Aorta (tissue), 5 donors: ENCODE results near the gene TRIM13. TPM values are rescaled to one million over a fixed set of nuclear protein-coding genes. Genes with fewer than 3 reads are reported as not detected.

Source experiments
- ATAC-seq: fragments of 200-7000 bp; cut with Tn5 transposase; one replicate; pipeline ENCODE4 v1.9.1; 2022; ENCODE audit warnings: moderate library complexity; ENCODE audit not compliant: low FRiP score
- DNase-seq, 2 donors: peaks; one replicate each; pipeline ENCODE4 v3.0.0-alpha.2; 2020
- H3K27ac ChIP-seq, 2 donors: one replicate each; pipeline ENCODE4 v1.5.1; 2013; ENCODE audit warnings: low read length in 2 of 2, mild to moderate bottlenecking in 2 of 2, moderate library complexity in 2 of 2, control low read depth in 1 of 2, inconsistent platforms in 1 of 2, low read depth in 1 of 2
- H3K27me3 ChIP-seq, 2 donors: one replicate each; pipeline ENCODE4 v1.6.1; 2013; ENCODE audit warnings: control low read depth in 1 of 2, low read length in 1 of 2, mild to moderate bottlenecking in 1 of 2, moderate library complexity in 1 of 2; ENCODE audit not compliant: insufficient read depth in 2 of 2, control insufficient read depth in 1 of 2
- H3K36me3 ChIP-seq, 2 donors: one replicate each; pipeline ENCODE4 v1.6.1; 2013; ENCODE audit warnings: control low read depth in 1 of 2, low read length in 1 of 2, mild to moderate bottlenecking in 1 of 2; ENCODE audit not compliant: insufficient read depth in 2 of 2, control insufficient read depth in 1 of 2
- H3K4me1 ChIP-seq, 2 donors: one replicate each; pipeline ENCODE4 v1.6.1; 2013; ENCODE audit warnings: low read length in 2 of 2, control low read depth in 1 of 2, mild to moderate bottlenecking in 1 of 2, moderate library complexity in 1 of 2; ENCODE audit not compliant: insufficient read depth in 2 of 2, control insufficient read depth in 1 of 2
- H3K4me3 ChIP-seq, 2 donors: one replicate each; pipeline ENCODE4 v1.5.1; 2013; ENCODE audit warnings: low read length in 2 of 2, control low read depth in 1 of 2, mild to moderate bottlenecking in 1 of 2
- H3K9me3 ChIP-seq: one replicate; pipeline ENCODE4 v1.6.1; 2013; ENCODE audit warnings: mild to moderate bottlenecking, low read length; ENCODE audit not compliant: control insufficient read depth
- WGBS, 2 donors: extraction: QIAGEN DNeasy Blood & Tissue Kit; methylation state at CpG; one replicate each; pipeline ENCODE4 v1.1.7; 2013; 5-methylcytosine and 5-hydroxymethylcytosine counted together
- intact Hi-C, 2 donors: fragments of 100-400 bp; cut with DNase I; formaldehyde crosslinking; loops; one replicate each; pipeline versions ENCODE4 v1.14.2 to v1.15.0; 2022
- polyA plus RNA-seq, 2 donors: library from polyadenylated mRNA; stranded (reverse); fragments of 200-250 nt; gene quantifications; one replicate each; pipeline ENCODE4 v1.2.3, GENCODE V29; 2013
- total RNA-seq, 2 donors: library from RNA; stranded (reverse); fragmentation: NEBNext Ultra II Directional; extraction: Animal tissue kit (Norgen Biotek cat#: 25700); gene quantifications; one replicate each; pipeline ENCODE4 v1.2.1, GENCODE V29; 2021
- donor health status: healthy with polysubstance abuse.
- donor health status: Bipolar disorder and iron deficiency.
- donor health status: DM: no; HTN: no; CAD: no.
- donor health status: DM: no; HTN: no; CAD: no.
- donor health status: DM: yes; HTN: yes; CAD: no.

Gene TRIM13
- total and polyA plus RNA-seq, 4 donors: 7.3 to 27.6 (median 24.8) TPM

GRCh38 chr13:49993111-49993510 lies 3.7 kb upstream of the TRIM13 start:
- no peaks in the 10 kb centered on the region for H3K9me3 ChIP-seq
- intact Hi-C loops: no loop called here
- H3K4me3 ChIP-seq: no peak overlapping the region
- no peak overlapping the region for H3K27ac ChIP-seq
- no peak for ATAC-seq
- no peaks in the 10 kb centered on the region for H3K27me3 ChIP-seq
- DNase-seq: no peak
- H3K36me3 ChIP-seq: no peaks in the 10 kb centered on the region
- peaks cover 0 to 1% of the 10 kb centered on the region in 2 donors for H3K4me1 ChIP-seq

DNA sequence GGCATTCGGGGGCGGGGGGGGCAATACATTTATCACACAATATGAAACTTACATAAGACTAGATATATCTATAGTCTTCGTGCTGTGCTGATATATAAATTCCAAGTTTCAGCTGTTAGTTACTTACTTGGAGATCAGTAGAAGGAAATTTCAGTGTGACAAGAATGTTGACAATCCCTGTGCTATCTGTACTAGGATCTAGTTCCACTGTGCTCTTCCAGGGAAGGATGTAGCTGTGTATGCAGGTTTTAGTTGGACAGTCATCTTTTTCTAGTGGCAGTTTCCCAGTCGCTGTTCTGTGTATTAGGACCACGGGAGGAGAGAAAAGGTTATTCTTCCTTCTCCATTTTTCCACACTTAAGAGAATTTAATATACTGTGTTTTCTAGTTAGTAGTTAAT lies 3.2 kb upstream of the TRIM13 start:
- Histone ChIP-seq H3K4me1 (peaks cover 0 to 1% of the 10 kb centered on the region in 2 donors), H3K4me3 (no peak overlapping the region), H3K9me3 (no peaks in the 10 kb centered on the region), H3K27me3 (no peaks in the 10 kb centered on the region), H3K27ac (no peak overlapping the region), H3K36me3 (no peaks in the 10 kb centered on the region)
- DNase-seq (no peak), ATAC-seq (no peak)
- 84 to 86% methylated on average over 5 of the region's 5 CpGs for WGBS, 2 donors
- intact Hi-C loops: no loop called here

- intact Hi-C loops: loop anchor here (2.0 to 5.0 kb wide), 3 partner anchors 75 to 87 kb away; no protein-coding TSS in a partner anchor
- 22 to 25% methylated on average over 14 of the region's 14 CpGs for WGBS, 2 donors
- Histone ChIP-seq H3K9me3 (no peaks in the 10 kb centered on the region), H3K27ac (peak overlapping the region; percentile 37 to 80), H3K4me3 (peak overlapping the region; percentile 81), H3K36me3 (no peaks in the 10 kb centered on the region), H3K4me1 (peaks cover 4 to 8% of the 10 kb centered on the region in 2 donors), H3K27me3 (no peaks in the 10 kb centered on the region)
- ATAC-seq: no peak
- no peak for DNase-seq
Observed at GRCh38 chr13:49995625-49996101, 1.2 kb upstream of the TRIM13 start.

- intact Hi-C loops: loop anchor here (2.0 to 5.0 kb wide), 3 partner anchors 74 to 86 kb away; no protein-coding TSS in a partner anchor
- Histone ChIP-seq H3K9me3 (no peaks in the 10 kb centered on the region), H3K4me3 (peak overlapping the region; percentile 81), H3K36me3 (no peaks in the 10 kb centered on the region), H3K27ac (peak overlapping the region; percentile 80 to 89), H3K4me1 (peaks cover 4 to 7% of the 10 kb centered on the region in 2 donors), H3K27me3 (no peaks in the 10 kb centered on the region)
- WGBS, 2 donors: 1% methylated on average over 31 to 65 of the region's 68 CpGs
- peak; percentile 96 to 98 for DNase-seq
- ATAC-seq: peak; percentile 94
Observed at GRCh38 chr13:49996161-49996915, 504 bp upstream of the TRIM13 start.

DNA sequence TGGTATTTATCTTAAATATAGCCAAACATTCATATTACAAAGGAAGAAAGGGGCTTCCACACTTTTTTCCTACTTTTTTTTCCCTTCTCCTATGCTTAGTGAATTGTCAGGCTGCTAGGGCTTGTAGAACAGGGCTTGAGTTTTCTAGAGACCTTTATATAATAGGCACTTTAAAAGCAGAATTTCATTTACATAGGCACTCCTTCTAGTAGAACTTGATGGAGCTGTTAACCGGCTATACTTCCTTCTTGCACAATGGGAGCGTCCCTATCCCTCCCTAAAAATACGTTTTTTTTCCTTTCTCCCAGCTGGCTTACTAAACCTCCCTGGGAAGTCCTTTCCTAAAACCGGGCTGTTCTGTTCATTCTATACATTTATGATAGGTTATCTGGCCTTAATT lies 1.1 kb downstream of the TRIM13 start:
- H3K9me3 ChIP-seq: no peaks in the 10 kb centered on the region
- peaks cover 7% of the 10 kb centered on the region in 2 donors for H3K4me1 ChIP-seq
- H3K4me3 ChIP-seq: peak overlapping the region; percentile 41 to 98
- no peak overlapping the region for H3K27ac ChIP-seq
- no peaks in the 10 kb centered on the region for H3K27me3 ChIP-seq
- no peaks in the 10 kb centered on the region for H3K36me3 ChIP-seq
- ATAC-seq (no peak), DNase-seq (no peak)
- 2 to 3% methylated on average over 4 of the region's 4 CpGs for WGBS, 2 donors
- intact Hi-C loops: loop anchor here (1.0 to 5.0 kb wide), 4 partner anchors 73 to 126 kb away; no protein-coding TSS in a partner anchor

DNA sequence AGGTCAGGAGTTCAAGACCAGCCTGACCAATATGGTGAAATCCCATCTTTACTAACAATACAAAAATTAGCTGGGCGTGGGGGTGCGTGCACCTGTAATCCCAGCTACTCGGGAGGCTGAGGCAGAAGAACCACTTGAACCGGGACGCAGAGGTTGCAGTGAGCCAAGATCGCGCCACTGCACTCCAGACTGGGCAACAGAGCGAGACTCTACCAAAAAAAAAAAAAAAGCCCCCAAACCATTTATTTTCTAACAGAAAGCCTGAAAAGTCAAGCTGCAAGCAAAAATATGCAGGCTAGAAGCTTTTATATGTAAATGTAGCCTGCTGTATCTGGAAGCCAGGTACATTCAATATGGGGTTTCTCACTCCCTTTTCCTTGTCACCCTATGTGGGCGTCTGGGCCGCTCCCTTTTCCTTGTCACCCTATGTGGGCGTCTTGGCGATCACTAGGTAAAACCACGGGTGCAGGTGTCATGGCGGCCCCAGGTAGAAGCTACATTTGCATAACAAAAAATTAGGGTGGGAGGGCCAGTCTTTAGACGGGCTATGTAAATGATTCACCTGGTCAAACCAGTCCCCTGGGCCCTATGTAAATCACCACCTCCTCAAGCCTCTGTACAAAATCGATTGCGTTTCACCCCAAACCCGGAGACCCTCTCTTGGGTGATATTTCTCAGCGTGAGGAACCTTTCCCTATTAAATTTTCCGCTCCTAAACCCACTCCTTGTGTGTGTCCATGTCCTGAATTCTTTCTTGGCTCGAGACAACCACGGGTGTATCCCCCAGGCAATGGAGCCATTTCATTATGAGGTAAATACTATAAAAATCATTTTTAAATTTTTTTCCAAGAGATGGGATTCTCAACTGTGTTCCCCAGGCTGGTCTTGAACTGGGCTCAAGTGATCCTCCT lies 2.1 kb downstream of the TRIM13 start:
- Histone ChIP-seq H3K4me3 (peak overlapping the region in 1 of 2 donors; percentile 41), H3K27ac (no peak overlapping the region), H3K4me1 (peaks cover 7% of the 10 kb centered on the region in 2 donors)

GRCh38 chr13:50001287-50001686 lies 4.4 kb downstream of the TRIM13 start:
- ATAC-seq (no peak), DNase-seq (no peak)
- H3K27me3 ChIP-seq: no peaks in the 10 kb centered on the region
- H3K36me3 ChIP-seq: no peaks in the 10 kb centered on the region
- 7 to 13% methylated on average over 1 of the region's 1 CpG for WGBS, 2 donors
- H3K4me1 ChIP-seq: peaks cover 7% of the 10 kb centered on the region in 2 donors
- H3K27ac ChIP-seq: no peak overlapping the region
- H3K9me3 ChIP-seq: no peaks in the 10 kb centered on the region
- H3K4me3 ChIP-seq: no peak overlapping the region
- intact Hi-C loops: no loop called here

More for the DNA sequence above, 2.1 kb downstream of the TRIM13 start:
- DNase-seq: no peak
- intact Hi-C loops: loop anchor here in 1 of 2 donors (5.0 kb wide), 1 partner anchor 83 kb away; no protein-coding TSS in a partner anchor
- no peaks in the 10 kb centered on the region for H3K9me3 ChIP-seq
- no peaks in the 10 kb centered on the region for H3K27me3 ChIP-seq
- 65 to 72% methylated on average over 22 of the region's 22 CpGs for WGBS, 2 donors
- H3K36me3 ChIP-seq: no peaks in the 10 kb centered on the region
- ATAC-seq: no peak

GRCh38 chr13:50006426-50007135 lies 9.7 kb downstream of the TRIM13 start:
- peaks cover 1 to 4% of the 10 kb centered on the region in 2 donors for H3K4me1 ChIP-seq
- H3K36me3 ChIP-seq: peaks cover 2% of the 10 kb centered on the region in 2 donors
- intact Hi-C loops: no loop called here

More at GRCh38 chr13:50006426-50007135, 9.7 kb downstream of the TRIM13 start:
- Histone ChIP-seq H3K27ac (peak overlapping the region in 1 of 2 donors; percentile 49), H3K4me3 (no peak overlapping the region), H3K27me3 (no peaks in the 10 kb centered on the region), H3K9me3 (no peaks in the 10 kb centered on the region)
- DNase-seq: no peak
- no peak for ATAC-seq
- 95 to 98% methylated on average over 7 of the region's 7 CpGs for WGBS, 2 donors
